ENCODE data around the gene NDUFAF5. TPM values are rescaled to one million over a fixed set of nuclear protein-coding genes. Genes with fewer than 3 reads are reported as not detected.

NDUFAF5 gene
- total and polyA plus RNA-seq, 2 donors (not counting 3 experiments of a cell fraction or from before 2014, with no cell fraction given) = 9.8 to 26.4 TPM

DNA sequence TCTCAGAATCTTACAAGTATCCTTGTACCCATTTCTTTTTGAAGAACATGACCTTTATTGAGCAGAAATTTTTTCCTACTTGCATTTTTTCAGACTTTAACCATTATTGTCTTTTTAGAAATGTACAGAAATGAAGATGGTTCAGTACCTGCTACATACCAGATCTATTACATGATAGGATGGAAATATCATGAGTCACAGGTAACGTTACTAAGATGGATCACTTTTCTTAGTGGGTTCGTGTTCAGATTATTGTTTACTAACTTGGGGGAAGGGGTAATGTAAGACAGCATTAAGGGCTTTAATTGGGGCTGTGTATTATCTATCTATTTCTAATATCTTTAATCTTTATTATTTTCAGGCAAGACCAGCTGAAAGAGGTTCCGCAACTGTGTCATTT is 31.9 kb downstream of the NDUFAF5 start:
- H3K4me3 ChIP-seq (replicated peaks in 1 of 3; ENCODE audit: insufficient read depth in 1 of 3, low read depth in 1 of 3, low read length in 3 of 3) = no peak overlapping the region
- dilution Hi-C loops (cut with MboI; ENCODE audit: extremely low pct_ligation_motif_present, low sequenced_read_pairs) = no loop called here
- H3K4me1 ChIP-seq (ENCODE audit: control insufficient read depth, extremely low read depth, insufficient read depth, low read length) = peaks cover 8% of the 10 kb centered on the region
- BruUV-seq (replicated peaks) = no TSS peak
- H3K79me2 ChIP-seq (ENCODE audit: control insufficient read depth, insufficient read depth, low read length) = no peaks in the 10 kb centered on the region
- no peaks in the 10 kb centered on the region for H3K9me3 ChIP-seq (replicated peaks; ENCODE audit: control insufficient read depth, insufficient read depth, low read length)
- no peak overlapping the region for H3K27ac ChIP-seq (ENCODE audit: insufficient read depth, low read depth, low read length)
- H3K27me3 ChIP-seq (ENCODE audit: control insufficient read depth in 2 of 2, insufficient read depth in 2 of 2, low read length in 2 of 2) = no peaks in the 10 kb centered on the region
- no peak overlapping the region for H3K4me2 ChIP-seq (ENCODE audit: insufficient read depth, low read length)
- ChIA-PET CTCF (interaction anchor here (1.0 to 6.1 kb wide), 2 partner anchors 9 to 237 kb away, joined by 4 to 65 read pairs; no protein-coding TSS in a partner anchor), POLR2A (no interaction called here)
- no peak for TF ChIP-seq EZH2 (IDR thresholded peaks at IDR 0.05; ENCODE audit: borderline replicate concordance, low read depth, low read length, severe bottlenecking)
- TF ChIP-seq, protein P1, sequence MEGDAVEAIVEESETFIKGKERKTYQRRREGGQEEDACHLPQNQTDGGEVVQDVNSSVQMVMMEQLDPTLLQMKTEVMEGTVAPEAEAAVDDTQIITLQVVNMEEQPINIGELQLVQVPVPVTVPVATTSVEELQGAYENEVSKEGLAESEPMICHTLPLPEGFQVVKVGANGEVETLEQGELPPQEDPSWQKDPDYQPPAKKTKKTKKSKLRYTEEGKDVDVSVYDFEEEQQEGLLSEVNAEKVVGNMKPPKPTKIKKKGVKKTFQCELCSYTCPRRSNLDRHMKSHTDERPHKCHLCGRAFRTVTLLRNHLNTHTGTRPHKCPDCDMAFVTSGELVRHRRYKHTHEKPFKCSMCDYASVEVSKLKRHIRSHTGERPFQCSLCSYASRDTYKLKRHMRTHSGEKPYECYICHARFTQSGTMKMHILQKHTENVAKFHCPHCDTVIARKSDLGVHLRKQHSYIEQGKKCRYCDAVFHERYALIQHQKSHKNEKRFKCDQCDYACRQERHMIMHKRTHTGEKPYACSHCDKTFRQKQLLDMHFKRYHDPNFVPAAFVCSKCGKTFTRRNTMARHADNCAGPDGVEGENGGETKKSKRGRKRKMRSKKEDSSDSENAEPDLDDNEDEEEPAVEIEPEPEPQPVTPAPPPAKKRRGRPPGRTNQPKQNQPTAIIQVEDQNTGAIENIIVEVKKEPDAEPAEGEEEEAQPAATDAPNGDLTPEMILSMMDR (IDR thresholded peaks at IDR 0.05; ENCODE audit: extremely low read depth in 1 of 2, insufficient read depth in 1 of 2, low read depth in 1 of 2, low read length in 2 of 2) = no peak
- TF ChIP-seq, protein P2, sequence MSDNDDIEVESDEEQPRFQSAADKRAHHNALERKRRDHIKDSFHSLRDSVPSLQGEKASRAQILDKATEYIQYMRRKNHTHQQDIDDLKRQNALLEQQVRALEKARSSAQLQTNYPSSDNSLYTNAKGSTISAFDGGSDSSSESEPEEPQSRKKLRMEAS (IDR thresholded peaks at IDR 0.05; ENCODE audit: insufficient read depth, insufficient read length) = no peak
- TF ChIP-seq FOS (IDR thresholded peaks at IDR 0.05; ENCODE audit: borderline replicate concordance, insufficient read depth, low read length) = no peak
- no peak for TF ChIP-seq JUN (IDR thresholded peaks at IDR 0.05; ENCODE audit: borderline replicate concordance, insufficient read depth, insufficient read length, low read depth)
- no peak for TF ChIP-seq MYC (IDR thresholded peaks at IDR 0.05; ENCODE audit: low read depth, low read length)
- no peaks in the 10 kb centered on the region for H3K9me1 ChIP-seq (replicated peaks; ENCODE audit: control insufficient read depth, extremely low read depth, insufficient read depth, low read length)
- no peaks in the 10 kb centered on the region for H4K20me1 ChIP-seq (replicated peaks; ENCODE audit: control insufficient read depth, extremely low read depth, insufficient read depth, low read length)
- no peak for DNase-seq (ENCODE audit: low read depth, low spot score)
- no peak overlapping the region for H2AFZ ChIP-seq (ENCODE audit: low read depth, low read length)
- no peak overlapping the region for H3K9ac ChIP-seq (replicated peaks; ENCODE audit: extremely low read depth, insufficient read depth, low read length)
- no peak for FAIRE-seq
- intact Hi-C loops (cut with micrococcal nuclease) = no loop called here
- H3K36me3 ChIP-seq (ENCODE audit: control insufficient read depth in 2 of 2, extremely low read depth in 1 of 2, insufficient read depth in 2 of 2, low read length in 2 of 2) = peaks cover 13% of the 10 kb centered on the region in 2 experiments
